Left colon (tissue), 2 donors: ENCODE data around the gene CROCC. TPM values are rescaled to one million over a fixed set of nuclear protein-coding genes. Genes with fewer than 3 reads are reported as not detected.
A peak's percentile ranks its signal among the peaks of the same experiment; 100 is the strongest.
"Not testable (repeated sequence)": the region's sequence is repeated elsewhere in the genome, so short reads cannot be mapped to it uniquely, and the experiment has no call there.

ENCODE experiments used
- ATAC-seq: fragments of 200-7000 bp; cut with Tn5 transposase; one replicate; pipeline ENCODE4 v1.9.1; 2020; ENCODE audit warnings: mild to moderate bottlenecking, moderate library complexity
- DNase-seq, 2 donors: peaks; one replicate each; pipeline ENCODE4 v3.0.0-alpha.2; 2020
- intact Hi-C, 2 donors: fragments of 100-400 bp; cut with DNase I in 1 of 2; cut with micrococcal nuclease in 1 of 2; formaldehyde crosslinking; loops; one replicate each; pipeline versions ENCODE4 v1.11.2 to v1.14.0; 2022; cut with DNase I, micrococcal nuclease
- long read RNA-seq: library from polyadenylated mRNA; unstranded; transcript quantifications from one replicate; pipeline ENCODE4 v2.0.0, GENCODE V29; 2021
- total RNA-seq, 2 donors: library from RNA; stranded (reverse); fragmentation: NEBNext Ultra II Directional; extraction: Animal tissue kit (Norgen Biotek cat#: 25700); gene quantifications; one replicate each; pipeline ENCODE4 v1.2.1, GENCODE V29; 2021
- donor health status: DM: no; HTN: no; CAD: no.
- donor health status: DM: yes; HTN: yes; CAD: no.

CROCC gene, protein sequence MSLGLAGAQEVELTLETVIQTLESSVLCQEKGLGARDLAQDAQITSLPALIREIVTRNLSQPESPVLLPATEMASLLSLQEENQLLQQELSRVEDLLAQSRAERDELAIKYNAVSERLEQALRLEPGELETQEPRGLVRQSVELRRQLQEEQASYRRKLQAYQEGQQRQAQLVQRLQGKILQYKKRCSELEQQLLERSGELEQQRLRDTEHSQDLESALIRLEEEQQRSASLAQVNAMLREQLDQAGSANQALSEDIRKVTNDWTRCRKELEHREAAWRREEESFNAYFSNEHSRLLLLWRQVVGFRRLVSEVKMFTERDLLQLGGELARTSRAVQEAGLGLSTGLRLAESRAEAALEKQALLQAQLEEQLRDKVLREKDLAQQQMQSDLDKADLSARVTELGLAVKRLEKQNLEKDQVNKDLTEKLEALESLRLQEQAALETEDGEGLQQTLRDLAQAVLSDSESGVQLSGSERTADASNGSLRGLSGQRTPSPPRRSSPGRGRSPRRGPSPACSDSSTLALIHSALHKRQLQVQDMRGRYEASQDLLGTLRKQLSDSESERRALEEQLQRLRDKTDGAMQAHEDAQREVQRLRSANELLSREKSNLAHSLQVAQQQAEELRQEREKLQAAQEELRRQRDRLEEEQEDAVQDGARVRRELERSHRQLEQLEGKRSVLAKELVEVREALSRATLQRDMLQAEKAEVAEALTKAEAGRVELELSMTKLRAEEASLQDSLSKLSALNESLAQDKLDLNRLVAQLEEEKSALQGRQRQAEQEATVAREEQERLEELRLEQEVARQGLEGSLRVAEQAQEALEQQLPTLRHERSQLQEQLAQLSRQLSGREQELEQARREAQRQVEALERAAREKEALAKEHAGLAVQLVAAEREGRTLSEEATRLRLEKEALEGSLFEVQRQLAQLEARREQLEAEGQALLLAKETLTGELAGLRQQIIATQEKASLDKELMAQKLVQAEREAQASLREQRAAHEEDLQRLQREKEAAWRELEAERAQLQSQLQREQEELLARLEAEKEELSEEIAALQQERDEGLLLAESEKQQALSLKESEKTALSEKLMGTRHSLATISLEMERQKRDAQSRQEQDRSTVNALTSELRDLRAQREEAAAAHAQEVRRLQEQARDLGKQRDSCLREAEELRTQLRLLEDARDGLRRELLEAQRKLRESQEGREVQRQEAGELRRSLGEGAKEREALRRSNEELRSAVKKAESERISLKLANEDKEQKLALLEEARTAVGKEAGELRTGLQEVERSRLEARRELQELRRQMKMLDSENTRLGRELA (N-terminal part only)
- 10 to 100 TPM; 11.3 to 11.4 TPM for total RNA-seq
- long read RNA-seq, partial matches to known transcripts = 3 of 8 reads
- long read RNA-seq, other reads (novel, unspliced or antisense) = 5 of 8 reads

DNA sequence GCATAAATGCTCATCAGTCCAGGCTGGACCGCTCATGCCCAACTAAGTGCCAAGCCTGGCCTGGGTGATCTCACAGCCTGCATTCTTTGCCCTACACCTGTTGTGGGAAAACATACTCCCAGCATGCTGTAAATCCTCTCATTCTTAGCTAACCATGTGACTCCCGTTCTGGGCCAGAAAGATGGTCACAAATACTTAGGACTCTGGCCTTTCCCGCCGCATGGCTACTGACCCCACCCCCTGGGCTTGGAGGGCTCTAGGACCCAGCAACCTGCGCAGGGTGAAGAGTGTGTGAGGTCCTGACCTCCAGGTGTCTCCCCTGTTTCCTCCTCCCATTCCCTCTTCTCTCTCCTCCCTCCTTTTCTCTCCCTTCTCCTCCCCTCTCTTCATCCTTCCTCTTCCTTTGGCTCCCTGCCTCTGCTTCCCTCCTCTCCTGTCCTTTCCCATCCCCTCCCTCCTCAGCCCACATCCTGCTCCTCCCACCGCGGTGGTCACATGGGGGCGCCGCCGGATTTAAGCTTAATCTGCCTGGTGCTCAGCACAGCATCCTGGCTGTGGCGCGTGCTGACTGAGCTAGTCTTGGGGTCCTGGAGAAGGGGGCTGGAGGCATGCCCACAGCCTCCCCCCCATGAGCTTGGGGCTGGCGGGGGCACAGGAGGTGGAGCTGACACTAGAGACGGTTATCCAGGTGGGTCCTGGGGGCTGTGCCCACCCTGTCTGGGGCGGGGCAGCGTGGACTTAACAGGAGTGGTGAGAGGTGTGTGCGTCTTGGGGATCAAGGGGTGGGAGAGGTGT is at the start of gene CROCC:
CROCC (plus strand) TSS at position 541 of the 795 bp plus-strand sequence; CDS start at position 629, 88 bp downstream.
- ATAC-seq (peak; percentile 29), DNase-seq (peak in 1 of 2 donors; percentile 42)
- intact Hi-C loops = no loop called here

DNA sequence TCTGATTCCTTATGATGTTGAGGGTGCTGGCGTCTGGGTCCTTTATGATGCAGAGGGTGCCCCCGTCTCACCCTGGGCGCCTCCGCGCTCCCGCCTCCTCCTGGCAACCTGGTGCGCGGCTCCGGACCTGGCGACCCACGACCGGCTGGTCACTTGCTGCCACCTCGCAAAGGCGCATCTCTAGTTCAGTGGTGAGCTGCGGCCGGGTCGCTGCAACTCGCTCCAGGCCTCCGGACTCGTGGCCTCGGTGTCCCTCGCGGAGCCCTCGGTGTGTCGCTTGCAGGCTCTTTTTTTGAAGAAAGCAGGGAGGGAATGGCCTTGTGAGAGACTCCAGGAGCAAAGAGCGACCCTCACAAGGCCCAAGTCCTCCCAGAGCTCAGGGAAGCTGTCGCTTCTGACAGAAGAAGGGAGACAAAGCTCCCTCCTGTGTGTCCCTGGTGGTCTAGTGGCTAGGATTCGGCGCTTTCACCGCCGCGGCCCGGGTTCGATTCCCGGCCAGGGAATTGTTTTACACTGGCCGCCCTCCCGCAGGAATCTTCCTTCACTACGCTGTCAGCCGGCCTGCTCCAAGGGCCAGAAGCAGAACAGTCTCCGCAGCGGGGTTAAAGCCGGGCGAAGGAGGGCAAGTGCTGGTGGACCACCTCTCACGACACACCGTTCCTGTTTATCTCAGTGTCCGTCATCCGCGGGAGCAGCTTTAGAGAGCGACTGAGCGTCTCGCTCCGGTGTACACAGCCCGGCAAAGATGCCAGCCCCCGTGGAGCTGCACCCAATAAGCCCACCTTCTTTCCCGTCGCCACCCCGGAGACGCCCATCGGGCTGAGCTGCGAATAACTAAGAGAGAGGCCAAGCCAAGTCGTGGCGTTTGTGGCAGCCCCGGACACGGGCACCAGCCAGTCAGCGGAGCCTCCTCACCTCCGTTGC is 49.3 kb upstream of the CROCC start:
- peak; percentile 56 for ATAC-seq
- intact Hi-C loops, DNase-seq: not testable (repeated sequence)

DNA sequence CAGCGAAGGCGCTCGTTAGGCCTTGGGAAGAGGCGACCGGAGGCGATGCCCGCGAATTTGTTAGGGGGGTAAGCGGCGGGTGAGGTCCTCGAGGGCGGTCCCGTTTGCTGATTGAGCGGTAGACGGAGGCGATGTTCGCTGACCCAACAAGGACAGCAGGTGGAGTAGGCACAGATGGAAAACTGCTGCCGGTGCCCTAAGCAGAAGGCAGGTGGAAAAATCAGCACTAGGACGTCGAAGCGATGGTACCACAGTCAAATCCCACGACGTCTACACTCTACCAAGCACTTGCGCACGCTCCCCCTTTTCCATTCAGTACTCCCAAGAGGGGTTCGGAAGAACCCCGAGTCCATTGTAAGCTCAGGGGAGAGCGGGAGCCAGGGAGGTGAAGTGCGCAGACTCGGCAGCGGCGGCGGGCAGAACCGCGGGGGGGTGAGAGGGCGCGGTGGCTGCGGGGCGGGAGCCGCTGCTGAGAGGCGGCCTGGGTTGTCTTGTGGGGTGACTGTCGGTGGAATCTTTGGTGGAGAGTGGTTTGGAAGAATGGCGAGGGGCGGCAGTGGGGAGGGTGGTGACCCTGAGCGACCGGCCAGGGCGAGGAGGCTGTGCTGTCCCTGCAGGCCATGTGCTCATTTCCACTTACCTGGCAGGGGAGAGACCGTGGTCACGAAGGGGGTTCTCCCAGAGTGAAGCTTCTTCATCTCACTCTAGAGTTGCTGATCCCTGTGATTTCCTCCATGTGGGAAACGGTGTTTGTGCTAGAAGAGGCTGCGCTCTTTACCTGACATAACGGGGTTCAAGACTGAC is 48.5 kb upstream of the CROCC start:
- DNase-seq = peak; percentile 69 to 70
- ATAC-seq = peak; percentile 74
- intact Hi-C loops = not testable (repeated sequence)

DNA sequence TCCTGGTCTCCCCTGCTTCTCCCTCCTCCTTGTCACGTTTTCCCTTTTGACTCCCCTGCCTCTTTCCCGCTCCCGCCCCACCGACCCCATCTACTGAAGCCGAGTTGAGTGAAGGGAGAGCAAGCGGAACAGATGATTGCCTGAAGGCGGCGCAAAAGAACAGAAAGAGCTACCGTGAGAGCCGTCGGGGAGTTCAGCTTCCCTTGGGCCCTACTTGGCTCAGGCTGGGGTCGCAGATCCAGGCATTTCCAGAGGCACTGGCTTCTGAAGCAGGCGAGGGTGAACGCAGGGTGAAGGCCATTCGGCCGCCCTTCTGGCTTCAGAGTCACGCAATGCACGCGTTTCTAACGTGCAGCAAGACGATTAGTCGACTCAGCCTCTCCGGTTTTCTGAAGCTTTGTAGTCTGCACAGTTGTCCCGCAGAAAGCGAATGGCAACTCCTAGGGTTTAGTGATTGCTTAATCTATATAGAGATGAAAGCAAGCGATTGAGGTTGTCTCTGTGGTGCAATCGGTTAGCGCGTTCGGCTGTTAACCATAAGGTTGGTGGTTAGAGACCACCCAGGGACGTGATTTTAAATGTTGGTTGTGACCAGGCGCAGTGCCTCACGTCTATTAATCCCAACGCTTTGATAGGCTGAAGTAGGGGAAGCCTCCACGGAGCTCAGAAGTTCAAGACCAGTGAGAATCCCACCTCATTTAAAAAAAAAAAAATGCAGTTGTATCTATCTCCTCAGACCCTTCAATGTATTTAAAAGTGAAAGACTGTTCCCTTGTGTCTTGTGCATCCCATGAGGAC is 46.6 kb upstream of the CROCC start:
- ATAC-seq, intact Hi-C loops, DNase-seq: not testable (repeated sequence)

DNA sequence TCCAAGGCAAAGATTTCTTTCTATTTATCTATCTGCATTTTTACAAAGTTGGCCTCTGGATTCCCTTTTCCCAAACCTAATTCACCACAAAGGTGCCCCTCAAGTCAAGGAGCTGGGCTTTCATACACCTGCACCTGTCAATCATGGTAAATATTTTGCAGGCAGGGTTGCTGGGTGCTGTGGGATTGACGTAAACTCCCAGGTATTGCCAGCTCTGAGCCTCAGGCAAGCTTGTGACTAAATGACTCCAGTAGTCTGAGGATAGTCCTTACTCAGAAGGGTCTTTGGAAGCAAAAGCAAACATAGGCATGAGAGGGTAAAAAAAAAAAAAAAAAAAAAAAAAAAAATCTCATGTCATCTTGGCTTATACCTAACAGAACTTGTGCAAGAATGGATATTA is 40.0 kb upstream of the CROCC start:
- DNase-seq, intact Hi-C loops, ATAC-seq: not testable (repeated sequence)

DNA sequence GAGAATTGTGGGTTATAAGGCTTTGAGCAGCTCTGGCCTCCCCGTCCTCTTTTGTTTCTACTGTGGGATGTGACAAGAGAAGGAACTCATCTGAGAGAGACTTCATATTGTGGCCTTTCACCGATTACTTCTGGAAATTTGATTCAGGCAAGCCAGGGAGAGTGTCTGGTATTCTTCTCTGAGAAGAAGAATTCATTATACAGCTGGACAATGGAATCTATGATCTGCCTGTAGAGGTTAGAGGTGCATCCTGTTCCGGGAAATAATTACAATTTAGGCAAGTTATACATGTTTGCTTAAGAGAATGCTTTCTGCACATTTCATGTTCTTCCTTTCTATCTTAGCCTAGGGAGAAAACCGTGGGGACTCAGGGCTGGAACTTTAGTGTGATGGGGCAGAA is 38.7 kb upstream of the CROCC start:
- ATAC-seq = no peak
- no peak for DNase-seq
- intact Hi-C loops = no loop called here

- ATAC-seq, intact Hi-C loops, DNase-seq: not testable (repeated sequence)
Measured at GRCh38 chr1:16884487-16884886, 37.2 kb upstream of the CROCC start.

GRCh38 chr1:16886860-16887605 is 34.7 kb upstream of the CROCC start:
- no peak for ATAC-seq
- no peak for DNase-seq
- intact Hi-C loops = no loop called here

GRCh38 chr1:16888860-16889816 is 32.6 kb upstream of the CROCC start:
- peak; percentile 69 to 88 for DNase-seq
- intact Hi-C loops = no loop called here
- ATAC-seq = peak; percentile 93

- DNase-seq, intact Hi-C loops, ATAC-seq: not testable (repeated sequence)
Measured at GRCh38 chr1:16890539-16891021, 31.2 kb upstream of the CROCC start.

DNA sequence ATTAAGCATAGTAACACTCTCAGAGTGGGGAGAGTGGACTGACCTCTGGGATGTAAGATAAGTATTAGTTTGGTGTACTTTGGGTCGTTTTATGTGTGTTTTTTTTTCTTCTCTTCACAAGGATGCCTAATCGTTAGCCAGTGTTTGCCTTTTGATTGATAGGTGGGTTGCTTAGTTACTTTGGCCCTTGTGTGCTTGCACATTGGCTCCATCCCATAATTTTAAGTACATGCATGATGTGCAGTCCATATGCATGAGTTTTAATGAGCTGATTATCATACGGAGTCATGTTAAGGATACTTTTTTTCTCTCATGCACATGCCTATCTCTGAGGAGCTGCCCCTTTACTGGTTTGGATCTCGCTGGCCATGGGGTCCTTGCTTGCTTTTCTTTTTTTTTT is 30.7 kb upstream of the CROCC start:
- DNase-seq, ATAC-seq, intact Hi-C loops: not testable (repeated sequence)

GRCh38 chr1:16892978-16893525 is 28.7 kb upstream of the CROCC start:
- DNase-seq, intact Hi-C loops, ATAC-seq: not testable (repeated sequence)

- ATAC-seq, DNase-seq, intact Hi-C loops: not testable (repeated sequence)
Measured at GRCh38 chr1:16893796-16894195, 27.9 kb upstream of the CROCC start.
